Activated naive CD4-positive, alpha-beta T cell treated with anti-CD3 and anti-CD28 coated beads, Interleukin-2, amount 10 ng/mL, durations not matched to agents 7 days and 5 days (primary cell): ENCODE data around the gene ERN1.
A peak's percentile ranks its signal among the peaks of the same experiment; 100 is the strongest.

Source experiments
- CTCF ChIA-PET: fragments of 350-600 bp; sonication (Branson Sonifier 250); formaldehyde crosslinking; loops from one replicate; lab custom pipeline; 2021; ENCODE audit warnings: antibody characterized with exemption; lab: Charles Lee
- DNase-seq: peaks from one replicate; pipeline ENCODE4 v3.0.0-alpha.2; 2020
- H3K27ac Mint-ChIP-seq: one replicate; pipeline ENCODE4 v1.8.0; 2021; ENCODE audit warnings: mild to moderate bottlenecking, moderate library complexity, mixed read lengths
- H3K27me3 Mint-ChIP-seq: one replicate; pipeline ENCODE4 v1.8.0; 2021; ENCODE audit warnings: mild to moderate bottlenecking, mixed read lengths
- H3K36me3 Mint-ChIP-seq: one replicate; pipeline ENCODE4 v1.8.0; 2021; ENCODE audit warnings: mixed read lengths
- H3K4me1 Mint-ChIP-seq: one replicate; pipeline ENCODE4 v1.8.0; 2021; ENCODE audit warnings: mixed read lengths
- H3K4me3 Mint-ChIP-seq: one replicate; pipeline ENCODE4 v1.8.0; 2021; ENCODE audit warnings: mild to moderate bottlenecking, moderate library complexity, mixed read lengths
- H3K9me3 Mint-ChIP-seq: one replicate; pipeline ENCODE4 v1.8.0; 2021; ENCODE audit warnings: mixed read lengths

Gene ERN1

DNA sequence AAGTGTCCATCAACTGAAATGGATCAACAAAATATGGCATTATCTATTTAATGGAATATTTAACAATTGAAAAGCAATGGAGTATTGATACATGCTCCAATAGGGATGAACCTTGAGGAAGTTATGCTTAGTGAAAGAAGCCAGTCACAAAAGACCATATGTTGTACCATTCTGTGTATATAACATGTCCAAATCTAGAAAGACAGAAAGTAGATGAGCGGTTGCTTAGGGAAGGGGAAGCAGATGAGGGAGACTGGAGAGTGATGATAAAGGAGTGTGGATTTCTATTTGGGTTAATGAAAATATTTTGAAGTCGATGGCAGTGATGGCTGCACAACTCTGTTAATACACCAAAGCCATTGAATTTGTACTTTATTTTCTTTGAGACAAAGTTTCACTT lies 8.5 kb upstream of the ERN1 start:
- H3K4me1 Mint-ChIP-seq = peaks cover 3% of the 10 kb centered on the region
- H3K4me3 Mint-ChIP-seq = no peak overlapping the region
- no peak for DNase-seq
- H3K9me3 Mint-ChIP-seq = no peaks in the 10 kb centered on the region
- peaks cover 12% of the 10 kb centered on the region for H3K27me3 Mint-ChIP-seq
- CTCF ChIA-PET = interaction anchor here (0.9 to 1.6 kb wide), 3 partner anchors 110 to 187 kb away, joined by 3 to 4 read pairs (median 3); no protein-coding TSS in a partner anchor
- no peaks in the 10 kb centered on the region for H3K36me3 Mint-ChIP-seq
- no peak overlapping the region for H3K27ac Mint-ChIP-seq

DNA sequence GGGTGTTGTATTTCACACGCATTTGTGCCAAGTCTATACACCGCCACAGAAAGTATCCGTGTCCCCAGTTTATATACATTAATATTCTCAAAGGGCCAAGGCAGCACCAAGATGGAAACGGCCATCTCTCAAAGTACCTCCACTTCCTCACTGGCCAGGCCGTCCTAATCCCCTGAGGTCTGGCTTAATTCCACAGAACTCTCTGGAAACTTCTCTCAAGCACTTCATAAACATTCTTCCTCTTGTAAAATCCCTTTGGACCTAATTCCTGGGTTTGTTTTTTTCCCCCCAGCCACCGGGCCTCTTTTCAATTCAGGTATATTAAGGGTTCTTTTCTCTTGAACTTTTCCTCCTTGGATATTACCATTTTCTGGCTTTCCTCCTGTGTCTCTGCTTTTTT lies 5.1 kb upstream of the ERN1 start:
- Mint-ChIP-seq H3K4me1 (peaks cover 22% of the 10 kb centered on the region), H3K36me3 (no peaks in the 10 kb centered on the region), H3K9me3 (no peaks in the 10 kb centered on the region), H3K4me3 (no peak overlapping the region), H3K27ac (peak overlapping the region; percentile 45), H3K27me3 (peaks cover 12% of the 10 kb centered on the region)
- no peak for DNase-seq
- CTCF ChIA-PET = interaction anchor here (0.6 to 7.7 kb wide), 12 partner anchors 10 to 236 kb away, joined by 3 to 417 read pairs (median 14); partner anchors contain the start of gene GH1

DNA sequence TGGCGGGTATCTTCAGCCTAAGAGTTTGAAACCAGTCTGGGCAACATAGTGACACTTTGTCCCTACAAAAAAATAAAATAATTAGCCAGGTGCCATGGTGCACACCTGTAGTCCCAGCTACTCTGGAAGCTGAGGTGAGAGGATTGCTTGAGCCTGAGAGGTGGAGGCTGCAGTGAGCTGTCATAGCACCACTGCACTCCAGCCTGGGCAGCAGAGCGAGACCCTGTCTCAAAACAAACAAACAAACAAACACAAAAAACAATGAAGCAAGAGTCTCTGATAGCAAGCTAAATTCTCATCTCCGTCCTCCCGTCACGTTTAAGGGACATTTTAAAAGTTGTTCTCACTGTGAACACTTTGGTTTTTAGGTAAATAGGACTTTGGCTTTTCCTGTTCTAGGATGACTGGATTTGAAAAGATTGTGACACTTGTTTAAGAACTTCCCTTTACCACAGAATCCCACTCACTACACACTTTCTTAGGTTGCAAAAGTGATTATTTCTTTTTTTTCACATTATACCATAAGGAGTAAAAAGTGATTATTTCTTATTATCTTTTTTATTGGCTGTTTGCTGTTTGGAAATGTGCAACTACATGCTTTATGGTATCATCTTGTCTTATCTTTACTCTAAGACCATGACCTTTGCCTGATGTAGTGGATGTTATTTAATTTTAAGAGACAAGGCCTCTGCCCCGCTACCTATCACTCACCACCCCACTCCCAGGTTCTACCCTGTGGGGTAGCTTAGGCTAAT lies 4.4 kb upstream of the ERN1 start:
- Mint-ChIP-seq H3K9me3 (no peaks in the 10 kb centered on the region), H3K27ac (no peak overlapping the region), H3K27me3 (peaks cover 12% of the 10 kb centered on the region), H3K4me3 (no peak overlapping the region), H3K36me3 (no peaks in the 10 kb centered on the region), H3K4me1 (peaks cover 22% of the 10 kb centered on the region)
- no peak for DNase-seq
- CTCF ChIA-PET = interaction anchor here (0.6 to 7.7 kb wide), 50 partner anchors 11 to 276 kb away, joined by 3 to 417 read pairs (median 5); partner anchors contain the start of genes CSHL1, GH1 and PRR29

DNA sequence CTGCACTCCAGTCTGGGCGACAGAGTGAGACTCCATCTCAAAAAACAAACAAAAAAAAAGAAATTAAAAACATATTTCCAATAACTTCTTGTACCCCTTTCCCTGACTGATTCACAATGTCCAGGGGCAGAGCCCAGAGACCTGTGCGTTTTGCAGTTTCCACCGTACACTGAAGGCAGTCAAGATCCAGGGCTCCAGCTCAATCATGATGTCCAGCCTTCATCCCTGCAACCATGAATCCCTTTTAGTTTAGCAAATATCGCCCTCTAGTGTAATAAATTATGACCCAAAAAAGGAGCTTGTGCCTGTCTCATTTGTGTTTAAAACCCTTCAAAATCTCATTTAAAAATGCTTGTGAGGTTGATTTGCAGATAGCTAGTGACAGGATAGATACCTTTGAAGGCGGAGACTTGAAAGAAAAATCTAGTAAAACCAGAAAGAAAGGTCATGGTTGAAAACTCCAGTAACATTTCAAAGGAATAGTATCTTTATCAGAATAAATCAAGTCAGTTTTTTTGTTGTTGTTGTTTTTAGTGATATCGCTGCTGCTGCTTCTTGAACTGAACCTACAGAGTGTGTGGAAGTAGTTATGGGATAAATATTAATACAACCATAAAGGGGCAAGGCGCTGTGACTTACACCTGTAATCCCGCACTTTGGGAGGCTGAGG lies 3.7 kb upstream of the ERN1 start:
- CTCF ChIA-PET = interaction anchor here (0.6 to 7.7 kb wide), 54 partner anchors 11 to 275 kb away, joined by 3 to 417 read pairs (median 4); partner anchors contain the start of genes CSHL1, GH1, ICAM2 and PRR29
- peak; percentile 39 for DNase-seq
- Mint-ChIP-seq H3K36me3 (peaks cover 4% of the 10 kb centered on the region), H3K9me3 (no peaks in the 10 kb centered on the region), H3K27ac (no peak overlapping the region), H3K4me3 (no peak overlapping the region), H3K27me3 (peaks cover 12% of the 10 kb centered on the region), H3K4me1 (peaks cover 27% of the 10 kb centered on the region)

DNA sequence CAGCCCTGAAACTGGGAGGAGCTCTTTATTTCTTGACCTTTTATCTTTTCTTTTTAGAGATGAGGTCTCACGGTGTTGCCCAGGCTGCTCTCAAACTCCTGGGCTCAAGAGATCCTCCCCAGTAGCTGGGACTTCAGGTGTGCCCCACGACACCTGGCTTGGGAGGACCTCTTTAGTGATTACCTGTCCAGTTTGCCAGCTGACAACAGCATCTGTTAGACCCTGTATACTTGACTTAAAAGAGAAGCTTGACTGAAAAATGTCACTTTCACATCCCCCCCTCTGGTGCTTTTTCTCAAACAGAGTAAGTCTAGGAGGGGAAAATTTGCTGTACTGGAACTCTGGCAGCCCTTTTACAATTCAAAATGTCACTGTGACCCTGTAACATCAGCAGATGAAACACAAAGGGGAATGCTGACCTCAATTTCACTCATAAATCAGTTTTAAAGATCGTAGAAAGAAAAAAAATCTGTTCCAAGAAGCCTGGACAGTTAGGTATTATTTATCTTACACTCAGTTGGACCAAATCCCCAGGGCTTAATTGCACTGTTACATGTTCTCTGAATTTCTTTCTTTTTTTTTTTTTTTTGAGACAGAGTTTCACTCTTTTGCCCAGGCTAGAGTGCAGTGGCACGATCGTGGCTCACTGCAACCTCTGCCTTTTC lies 1.8 kb upstream of the ERN1 start:
- H3K27ac Mint-ChIP-seq = peak overlapping the region; percentile 49
- CTCF ChIA-PET = interaction anchor here (1.2 to 7.7 kb wide), 6 partner anchors 67 to 218 kb away, joined by 3 to 417 read pairs (median 19); no protein-coding TSS in a partner anchor

DNA sequence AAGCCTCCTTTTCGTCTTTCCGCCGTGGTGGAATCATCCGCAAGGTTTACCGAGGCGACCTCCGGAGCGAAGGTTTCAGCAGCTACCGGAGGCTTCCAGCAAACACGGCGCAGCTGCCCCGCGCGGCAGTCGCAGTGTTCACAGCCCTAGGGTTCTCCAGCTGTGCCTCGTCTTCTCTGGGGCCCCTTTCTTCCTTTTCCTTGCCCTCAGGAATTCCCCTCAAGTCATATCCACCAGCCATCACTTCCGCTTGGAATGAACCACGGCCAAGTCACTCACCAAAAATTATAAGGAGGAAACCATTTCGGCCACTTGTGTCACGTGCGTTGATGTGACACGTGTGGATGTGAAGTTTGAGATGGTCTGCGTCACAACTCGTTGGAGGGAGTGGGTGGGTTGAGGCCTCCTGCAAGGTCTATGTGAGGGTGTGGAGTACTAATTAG lies 636 bp upstream of the ERN1 start:
- CTCF ChIA-PET = interaction anchor here (0.9 to 7.7 kb wide), 5 partner anchors 66 to 217 kb away, joined by 3 to 417 read pairs (median 8); no protein-coding TSS in a partner anchor
- Mint-ChIP-seq H3K9me3 (no peaks in the 10 kb centered on the region), H3K27me3 (peaks cover 7% of the 10 kb centered on the region), H3K36me3 (peaks cover 16% of the 10 kb centered on the region), H3K4me3 (peak overlapping the region; percentile 76), H3K27ac (peak overlapping the region; percentile 88), H3K4me1 (peaks cover 51% of the 10 kb centered on the region)
- no peak for DNase-seq

More for the DNA sequence above, 1.8 kb upstream of the ERN1 start:
- H3K36me3 Mint-ChIP-seq = peaks cover 11% of the 10 kb centered on the region
- no peak overlapping the region for H3K4me3 Mint-ChIP-seq
- H3K4me1 Mint-ChIP-seq = peaks cover 39% of the 10 kb centered on the region
- peaks cover 7% of the 10 kb centered on the region for H3K27me3 Mint-ChIP-seq
- DNase-seq = no peak
- H3K9me3 Mint-ChIP-seq = no peaks in the 10 kb centered on the region

DNA sequence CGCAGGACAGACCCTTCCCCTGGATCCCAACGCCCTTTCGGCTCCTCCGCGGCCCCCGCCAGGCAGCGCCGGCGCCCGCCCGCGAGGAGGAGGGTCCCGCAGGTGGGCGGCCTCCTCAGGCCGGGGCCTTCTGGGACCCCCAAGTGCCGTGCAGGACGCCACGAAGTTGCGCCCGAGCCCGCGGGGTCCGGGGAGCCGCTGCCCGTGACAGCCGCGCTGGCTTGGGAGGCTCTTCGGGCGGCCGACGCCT lies 504 bp downstream of the ERN1 start:
- Mint-ChIP-seq H3K9me3 (no peaks in the 10 kb centered on the region), H3K36me3 (peaks cover 21% of the 10 kb centered on the region), H3K4me3 (peak overlapping the region; percentile 97), H3K27me3 (no peaks in the 10 kb centered on the region), H3K4me1 (peaks cover 61% of the 10 kb centered on the region), H3K27ac (peak overlapping the region; percentile 89)
- CTCF ChIA-PET = interaction anchor here (0.6 to 7.7 kb wide), 4 partner anchors 15 to 101 kb away, joined by 3 to 417 read pairs (median 108); no protein-coding TSS in a partner anchor
- no peak for DNase-seq

DNA sequence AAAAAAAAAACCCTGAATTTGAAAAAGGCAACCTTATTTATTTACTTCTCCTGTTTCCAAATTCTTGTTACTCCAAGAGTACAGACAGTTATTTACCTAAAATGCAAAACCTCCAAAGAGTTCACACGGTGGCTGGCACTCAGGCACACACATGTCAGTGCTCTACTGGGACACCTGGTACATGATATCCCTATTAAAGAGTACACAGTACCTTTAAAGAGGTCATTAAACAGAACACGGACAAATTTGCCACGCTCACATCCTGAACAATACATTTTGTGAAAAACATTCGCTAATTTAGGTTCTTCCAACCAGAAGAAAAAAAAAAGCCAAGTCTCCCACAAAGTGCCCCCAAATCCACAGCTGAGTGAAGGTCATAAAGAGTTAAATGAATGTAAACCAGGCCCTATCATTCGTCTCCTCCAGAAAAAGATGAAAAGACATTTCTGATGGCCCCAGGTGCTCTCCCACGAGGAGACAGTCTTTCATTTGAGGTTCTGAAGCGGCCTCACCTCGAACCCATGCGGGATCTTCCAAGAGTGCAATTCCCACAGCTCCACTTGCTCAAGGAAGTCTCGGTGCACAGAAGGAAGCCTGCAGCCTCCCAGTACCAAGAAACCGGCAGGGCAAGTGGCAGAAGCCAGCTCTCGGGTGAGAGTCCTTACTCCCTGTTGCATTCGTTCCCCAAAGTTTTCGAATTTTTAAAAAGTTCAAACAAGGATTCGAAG lies 993 bp downstream of the ERN1 start:
- peak overlapping the region; percentile 89 for H3K27ac Mint-ChIP-seq
- peaks cover 25% of the 10 kb centered on the region for H3K36me3 Mint-ChIP-seq
- H3K27me3 Mint-ChIP-seq = no peaks in the 10 kb centered on the region
- DNase-seq = peak; percentile 28
- CTCF ChIA-PET = interaction anchor here (0.6 to 7.7 kb wide), 4 partner anchors 15 to 100 kb away, joined by 3 to 417 read pairs (median 108); no protein-coding TSS in a partner anchor
- H3K9me3 Mint-ChIP-seq = no peaks in the 10 kb centered on the region
- H3K4me3 Mint-ChIP-seq = peak overlapping the region; percentile 97
- peaks cover 63% of the 10 kb centered on the region for H3K4me1 Mint-ChIP-seq

DNA sequence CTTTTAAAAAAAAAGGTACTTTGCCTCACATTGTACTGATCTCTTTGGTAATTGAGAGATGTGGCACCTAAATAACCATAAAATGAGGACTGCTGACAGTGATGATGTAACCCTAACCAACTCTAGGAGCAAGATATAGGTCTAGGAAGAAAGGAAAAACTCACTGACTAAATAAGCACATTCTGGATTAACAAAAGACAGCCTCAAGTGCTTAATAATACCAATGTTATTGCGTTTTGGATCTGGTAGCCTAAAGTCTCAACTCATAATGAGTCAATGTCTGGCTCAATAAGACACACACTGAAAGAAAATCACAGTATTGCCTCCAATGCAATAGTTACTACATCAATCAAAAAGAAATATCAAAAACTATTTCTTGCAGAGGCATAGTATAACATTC lies 3.0 kb downstream of the ERN1 start:
- Mint-ChIP-seq H3K4me1 (peaks cover 72% of the 10 kb centered on the region), H3K36me3 (peaks cover 34% of the 10 kb centered on the region), H3K27ac (no peak overlapping the region), H3K9me3 (no peaks in the 10 kb centered on the region), H3K27me3 (no peaks in the 10 kb centered on the region), H3K4me3 (peak overlapping the region; percentile 44)
- no peak for DNase-seq
- CTCF ChIA-PET = interaction anchor here (0.6 kb wide), 1 partner anchor 358 kb away, joined by 3 read pairs; no protein-coding TSS in a partner anchor

DNA sequence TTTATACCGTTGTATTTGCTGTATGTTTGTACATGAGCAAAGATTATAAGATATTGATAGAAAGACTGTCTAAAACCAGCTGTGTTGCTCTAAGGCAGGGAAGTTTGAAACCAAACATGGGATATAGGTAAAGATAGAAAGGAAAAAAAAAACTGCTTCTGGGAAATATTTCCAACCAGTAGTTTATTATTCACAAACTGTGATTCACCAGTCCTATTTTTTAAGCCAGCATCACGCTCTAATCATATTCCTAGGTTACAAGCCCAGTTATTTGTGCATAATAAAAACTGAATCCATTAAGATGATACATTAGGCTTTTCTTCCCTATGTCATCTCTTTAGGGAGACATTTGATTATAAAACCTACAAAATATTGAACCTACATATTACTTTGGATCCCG lies 4.0 kb downstream of the ERN1 start:
- no peak for DNase-seq
- peaks cover 43% of the 10 kb centered on the region for H3K36me3 Mint-ChIP-seq
- no peak overlapping the region for H3K27ac Mint-ChIP-seq
- CTCF ChIA-PET = interaction anchor here (2.1 kb wide), 1 partner anchor 62 kb away, joined by 9 read pairs; no protein-coding TSS in a partner anchor
- H3K27me3 Mint-ChIP-seq = no peaks in the 10 kb centered on the region
- peaks cover 72% of the 10 kb centered on the region for H3K4me1 Mint-ChIP-seq
- H3K4me3 Mint-ChIP-seq = no peak overlapping the region
- no peaks in the 10 kb centered on the region for H3K9me3 Mint-ChIP-seq

DNA sequence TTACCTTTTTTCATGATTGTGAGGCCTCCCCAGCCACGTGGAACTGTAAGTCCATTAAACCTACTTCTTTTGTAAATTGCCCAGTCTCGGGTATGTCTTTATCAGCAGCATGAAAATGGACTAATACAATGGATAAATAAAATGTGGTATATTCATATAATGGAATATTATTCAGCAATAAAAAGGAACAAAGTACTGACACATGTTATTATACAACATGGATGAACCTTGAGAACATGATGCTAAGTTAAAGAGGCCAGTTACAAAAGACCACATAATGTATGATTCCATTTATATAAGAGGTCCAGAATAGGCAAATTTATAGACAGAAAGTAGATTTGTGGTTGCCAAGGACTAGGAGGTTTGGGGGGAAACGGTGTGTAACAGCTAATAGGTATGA lies 5.3 kb downstream of the ERN1 start:
- CTCF ChIA-PET = interaction anchor here (1.7 to 2.1 kb wide), 2 partner anchors 61 to 96 kb away, joined by 5 to 9 read pairs; no protein-coding TSS in a partner anchor
- Mint-ChIP-seq H3K9me3 (no peaks in the 10 kb centered on the region), H3K27me3 (no peaks in the 10 kb centered on the region), H3K4me3 (no peak overlapping the region), H3K4me1 (peaks cover 77% of the 10 kb centered on the region), H3K36me3 (peaks cover 48% of the 10 kb centered on the region), H3K27ac (no peak overlapping the region)
- no peak for DNase-seq

DNA sequence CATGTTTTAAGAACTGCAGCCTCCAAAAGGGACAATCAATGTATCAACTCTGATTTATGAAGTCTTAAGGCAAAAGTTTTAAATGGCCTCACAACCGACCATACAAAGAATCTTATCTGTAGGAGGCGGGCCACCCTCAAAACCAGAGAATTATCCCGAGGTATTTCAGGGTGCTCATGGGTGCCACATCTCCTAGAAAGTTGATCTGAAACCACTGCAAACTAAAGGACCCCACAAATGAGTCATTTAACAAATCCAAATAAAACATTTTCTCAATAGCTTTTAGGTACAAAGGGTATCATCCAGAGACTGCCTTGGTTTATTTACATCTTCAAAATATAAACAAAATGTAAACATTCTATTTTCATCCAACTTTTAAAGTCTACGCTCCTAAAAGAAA lies 6.8 kb downstream of the ERN1 start:
- no peak overlapping the region for H3K27ac Mint-ChIP-seq
- no peak for DNase-seq
- H3K36me3 Mint-ChIP-seq = peaks cover 46% of the 10 kb centered on the region
- H3K4me3 Mint-ChIP-seq = no peak overlapping the region
- CTCF ChIA-PET = interaction anchor here (0.8 to 1.4 kb wide), 2 partner anchors 10 to 59 kb away, joined by 3 to 5 read pairs; no protein-coding TSS in a partner anchor
- H3K9me3 Mint-ChIP-seq = no peaks in the 10 kb centered on the region
- H3K4me1 Mint-ChIP-seq = peaks cover 74% of the 10 kb centered on the region
- H3K27me3 Mint-ChIP-seq = no peaks in the 10 kb centered on the region
